Adrenal gland (tissue), 5 donors: ENCODE measurements around the gene RALGAPA1.

ENCODE experiments used
- CTCF ChIP-seq, 6 experiments: fragments of 450-650 bp in 4 of 6; fragments of 200-600 bp in 2 of 6; sonication (generic) in 1 of 6; IDR thresholded peaks; 1 replicate in 5 of 6; 2 replicates in 1 of 6; pipeline versions ENCODE4 v1.5.1 to v1.8.0; 2016 to 2021; ENCODE audit warnings: antibody characterized with exemption in 6 of 6, mild to moderate bottlenecking in 2 of 6, moderate library complexity in 1 of 6
- POLR2A ChIP-seq, 2 donors: fragments of 450-650 bp; IDR thresholded peaks; one replicate each; pipeline ENCODE4 v1.6.1; 2017; ENCODE audit warnings: antibody characterized with exemption in 2 of 2, mild to moderate bottlenecking in 2 of 2, moderate library complexity in 1 of 2
- donor health status: DM: no; HTN: no; CAD: no.

- TF ChIP-seq CTCF (IDR thresholded peaks at IDR 0.05) (no peak), POLR2A (IDR thresholded peaks at IDR 0.05) (no peak)
Measured at GRCh38 chr14:35708062-35708461, 101.0 kb downstream of the RALGAPA1 start.
